Neural cell (in vitro differentiated cells): Measurements from ENCODE around the gene NHLH1. TPM values are rescaled to one million over a fixed set of nuclear protein-coding genes. Genes with fewer than 3 reads are reported as not detected.

Experiments used
- H2AFZ ChIP-seq: fragments of 200-600, 300-800 bp; sonication (generic), shearing (Covaris generic); 2 replicates; pipeline ENCODE4 v1.6.0; 2014; ENCODE audit warnings: low read depth, mild to moderate bottlenecking, antibody characterized with exemption, low read length, moderate library complexity
- H3F3A ChIP-seq: fragments of 200-600 bp; shearing (Covaris generic); 2 replicates; pipeline ENCODE4 v1.6.1; 2016; ENCODE audit warnings: mild to moderate bottlenecking, moderate library complexity, mixed read lengths, antibody characterized with exemption, low read length; ENCODE audit not compliant: insufficient read depth, poor library complexity, severe bottlenecking
- H3K27ac ChIP-seq: fragments of 200-600, 300-800 bp; sonication (generic), shearing (Covaris generic); 2 replicates; pipeline ENCODE4 v1.5.1; 2014; ENCODE audit warnings: mild to moderate bottlenecking, low read length, moderate library complexity
- H3K27me3 ChIP-seq: fragments of 300-800, 200-600 bp; sonication (generic), shearing (Covaris generic); 2 replicates; pipeline ENCODE4 v1.6.0; 2014; ENCODE audit warnings: mild to moderate bottlenecking, low read depth, low read length, moderate library complexity; ENCODE audit not compliant: insufficient read depth
- H3K36me3 ChIP-seq: fragments of 300-800, 200-600 bp; sonication (generic), shearing (Covaris generic); 2 replicates; pipeline ENCODE4 v1.5.1; 2014; ENCODE audit warnings: mild to moderate bottlenecking, antibody characterized with exemption, low read length, moderate library complexity; ENCODE audit not compliant: insufficient read depth
- H3K4me2 ChIP-seq: fragments of 300-800, 200-600 bp; sonication (generic), shearing (Covaris generic); 2 replicates; pipeline ENCODE4 v1.6.0; 2014; ENCODE audit warnings: mild to moderate bottlenecking, low read length
- H3K4me3 ChIP-seq: fragments of 300-800, 200-600 bp; sonication (generic), shearing (Covaris generic); 2 replicates; pipeline ENCODE4 v1.5.1; 2014; ENCODE audit warnings: mild to moderate bottlenecking, low read length, moderate library complexity
- H3K79me2 ChIP-seq: fragments of 200-600 bp; shearing (Covaris generic); replicated peaks from 2 replicates; pipeline ENCODE4 v1.6.0; 2014; ENCODE audit warnings: mild to moderate bottlenecking, low read length, moderate library complexity; ENCODE audit not compliant: insufficient read depth
- H3K9ac ChIP-seq: fragments of 300-800, 200-600 bp; sonication (generic), shearing (Covaris generic); 2 replicates; pipeline ENCODE4 v1.6.1; 2016; ENCODE audit warnings: mild to moderate bottlenecking, low read length, mixed read lengths
- H3K9me2 ChIP-seq: fragments of 200-600 bp; shearing (Covaris generic); 2 replicates; pipeline ENCODE4 v1.6.1; 2016; ENCODE audit warnings: mild to moderate bottlenecking, low read length, mixed read lengths; ENCODE audit not compliant: insufficient read depth
- H3K9me3 ChIP-seq: fragments of 200-600, 300-800 bp; sonication (generic), shearing (Covaris generic); 2 replicates; pipeline ENCODE4 v1.6.1; 2016; ENCODE audit warnings: mild to moderate bottlenecking, mixed run types, low read length, moderate library complexity, mixed read lengths
- H4K20me1 ChIP-seq: fragments of 200-600 bp; shearing (Covaris generic); 2 replicates; pipeline ENCODE4 v1.6.1; 2016; ENCODE audit warnings: mild to moderate bottlenecking, mixed run types; ENCODE audit not compliant: insufficient read depth
- CTCF ChIP-seq: fragments of 450-650 bp; IDR thresholded peaks from 2 replicates; pipeline ENCODE4 v1.5.1; 2014; ENCODE audit warnings: antibody characterized with exemption, mild to moderate bottlenecking, moderate library complexity; ENCODE audit not compliant: poor library complexity, severe bottlenecking
- EP300 ChIP-seq: fragments of 450-650 bp; conservative IDR thresholded peaks from 2 replicates; pipeline ENCODE4 v1.6.1; 2014; ENCODE audit warnings: antibody characterized with exemption, mild to moderate bottlenecking, moderate library complexity; ENCODE audit not compliant: poor library complexity, severe bottlenecking
- EZH2 ChIP-seq: fragments of 200-600, 300-800 bp; shearing (Covaris generic), sonication (generic); IDR thresholded peaks from 2 replicates; pipeline ENCODE4 v1.6.1; 2014; ENCODE audit warnings: antibody characterized with exemption, low read length, borderline replicate concordance, mild to moderate bottlenecking; ENCODE audit not compliant: insufficient read depth, poor library complexity, severe bottlenecking
- MXI1 ChIP-seq: fragments of 450-650 bp; conservative IDR thresholded peaks from 2 replicates; pipeline ENCODE4 v1.6.1; 2014; ENCODE audit warnings: antibody characterized with exemption, mild to moderate bottlenecking; ENCODE audit not compliant: poor library complexity, severe bottlenecking
- POLR2AphosphoS5 ChIP-seq: IDR thresholded peaks from 2 replicates; pipeline ENCODE4 v1.6.1; 2012
- RAD21 ChIP-seq: fragments of 450-650 bp; conservative IDR thresholded peaks from 2 replicates; pipeline ENCODE4 v1.6.1; 2014; ENCODE audit warnings: antibody characterized with exemption, mild to moderate bottlenecking, moderate library complexity
- REST ChIP-seq: IDR thresholded peaks from 2 replicates; pipeline ENCODE4 v1.6.1; 2012; ENCODE audit warnings: borderline replicate concordance
- SMC3 ChIP-seq: fragments of 450-650 bp; conservative IDR thresholded peaks from 2 replicates; pipeline ENCODE4 v1.6.1; 2014; ENCODE audit warnings: antibody characterized with exemption, mild to moderate bottlenecking, moderate library complexity; ENCODE audit not compliant: poor library complexity
- TAF1 ChIP-seq: IDR thresholded peaks from 2 replicates; pipeline ENCODE4 v1.6.1; 2012; ENCODE audit warnings: low read depth
- polyA plus RNA-seq: library from polyadenylated mRNA; depleted of rRNA; stranded (reverse); fragments of >200 nt; gene quantifications from 2 replicates; pipeline ENCODE4 v1.2.3, GENCODE V29; 2014

Gene NHLH1
- polyA plus RNA-seq, 1 donor from 2014 or later = 0.11 TPM

GRCh38 chr1:160342953-160343869 is 23.7 kb upstream of the NHLH1 start, which contains the start of the genes COPA and NCSTN:
Gene COPA, minus strand, starts transcription at chr1:160343250. Its CDS starts 80 bp downstream, at chr1:160343170.
Gene NCSTN, plus strand, starts transcription at chr1:160343383. Its CDS starts 14 bp downstream, at chr1:160343397.
- Histone ChIP-seq H3K27ac (peak within 1 kb of the TSS; percentile 67), H3K4me2 (peak within 1 kb of the TSS; percentile 91), H3K9ac (peak within 1 kb of the TSS; percentile 91), H2AFZ (peak within 1 kb of the TSS; percentile 69), H3K36me3 (peaks cover 5% of the 10 kb centered on the region), H3F3A (no peaks in the 10 kb centered on the region), H3K9me3 (no peaks in the 10 kb centered on the region), H3K79me2 (peaks cover 67% of the 10 kb centered on the region), H3K9me2 (no peaks in the 10 kb centered on the region), H3K4me3 (peak within 1 kb of the TSS; percentile 81), H4K20me1 (no peaks in the 10 kb centered on the region), H3K27me3 (no peaks in the 10 kb centered on the region)
- TF ChIP-seq POLR2AphosphoS5 (peak; percentile 94), RAD21 (peak; percentile 44), EZH2 (no peak), SMC3 (peak; percentile 43), CTCF (peak; percentile 23), REST (peak; percentile 76), EP300 (peak; percentile 35), MXI1 (peak; percentile 75), TAF1 (peak; percentile 77)

GRCh38 chr1:160344241-160344640 is 22.6 kb upstream of the NHLH1 start:
- H3K27me3 ChIP-seq = no peaks in the 10 kb centered on the region
- H3K79me2 ChIP-seq = peaks cover 57% of the 10 kb centered on the region
- H3K9me2 ChIP-seq = no peaks in the 10 kb centered on the region
- H3K9me3 ChIP-seq = no peaks in the 10 kb centered on the region
- H3K27ac ChIP-seq = no peak overlapping the region
- H3K4me2 ChIP-seq = peak overlapping the region; percentile 50
- H3F3A ChIP-seq = no peaks in the 10 kb centered on the region
- no peaks in the 10 kb centered on the region for H3K36me3 ChIP-seq
- no peak overlapping the region for H3K9ac ChIP-seq
- peak overlapping the region; percentile 81 for H3K4me3 ChIP-seq
- no peak overlapping the region for H2AFZ ChIP-seq
- H4K20me1 ChIP-seq = no peaks in the 10 kb centered on the region
- TF ChIP-seq RAD21 (no peak), EP300 (no peak)
